ENCODE measurements around the gene DOCK7.
"Not testable (repeated sequence)": the region's sequence is repeated elsewhere in the genome, so short reads cannot be mapped to it uniquely, and the experiment has no call there.

- not testable (repeated sequence) for TF ChIP-seq CTCF, POLR2A (IDR thresholded peaks at IDR 0.05)
Observed at GRCh38 chr1:62677822-62678221, 10.4 kb downstream of the DOCK7 start.
